HepG2 (cell line): ENCODE results near the gene SNAPIN. TPM values are rescaled to one million over a fixed set of nuclear protein-coding genes. Genes with fewer than 3 reads are reported as not detected.

Experiments used
- ELK4 ChIP-seq: sonication (generic); formaldehyde crosslinking; IDR thresholded peaks from 2 replicates; pipeline ENCODE4 v1.9.0; 2021; ENCODE audit warnings: missing genetic modification reagents, borderline replicate concordance
- IRF9 ChIP-seq: sonication (generic); formaldehyde crosslinking; IDR thresholded peaks from 2 replicates; pipeline ENCODE4 v1.8.0; 2022; ENCODE audit warnings: missing genetic modification reagents, mild to moderate bottlenecking, borderline replicate concordance
- JUN ChIP-seq: sonication (generic); formaldehyde crosslinking; IDR thresholded peaks from 2 replicates; pipeline ENCODE4 v1.4.0; 2020; ENCODE audit warnings: mild to moderate bottlenecking, missing genetic modification reagents
- KLF12 ChIP-seq: sonication (generic); formaldehyde crosslinking; IDR thresholded peaks from 2 replicates; pipeline ENCODE4 v1.4.0; 2020; ENCODE audit warnings: missing genetic modification reagents, borderline replicate concordance
- KLF16 ChIP-seq, 2 experiments: sonication (generic) in 1 of 2; formaldehyde crosslinking in 1 of 2; IDR thresholded peaks; 2 replicates each; pipeline versions ENCODE4 v1.6.1 to v1.8.0; 2016 to 2023; ENCODE audit warnings: missing genetic modification reagents in 2 of 2, missing compliant biosample characterization in 1 of 2
- NFE2L1 ChIP-seq: sonication (generic); formaldehyde crosslinking; IDR thresholded peaks from 2 replicates; pipeline ENCODE4 v1.4.0; 2020; ENCODE audit warnings: missing genetic modification reagents, mild to moderate bottlenecking, borderline replicate concordance
- PHF8 ChIP-seq: sonication (generic); formaldehyde crosslinking; IDR thresholded peaks from 2 replicates; pipeline ENCODE4 v1.5.0; 2020; ENCODE audit warnings: missing genetic modification reagents
- RELA ChIP-seq: sonication (generic); formaldehyde crosslinking; IDR thresholded peaks from 2 replicates; pipeline ENCODE4 v1.4.0; 2020; ENCODE audit warnings: missing genetic modification reagents
- SCMH1 ChIP-seq: sonication (generic); formaldehyde crosslinking; IDR thresholded peaks from 2 replicates; pipeline ENCODE4 v1.9.0; 2021; ENCODE audit warnings: missing genetic modification reagents, mild to moderate bottlenecking, borderline replicate concordance
- TRIM22 ChIP-seq: fragments of 450-650 bp; IDR thresholded peaks from 2 replicates; pipeline ENCODE4 v1.6.1; 2017
- U2AF2 ChIP-seq: fragments of 200-400 bp; formaldehyde crosslinking; IDR thresholded peaks from 2 replicates; pipeline ENCODE4 v1.6.1; 2017; ENCODE audit warnings: low read depth, mild to moderate bottlenecking, low read length
- ZC3H13 ChIP-seq: sonication (generic); formaldehyde crosslinking; IDR thresholded peaks from 2 replicates; pipeline ENCODE4 v1.8.1; 2023; ENCODE audit warnings: mild to moderate bottlenecking, missing genetic modification reagents, moderate library complexity
- ZFYVE20 ChIP-seq: sonication (generic); formaldehyde crosslinking; IDR thresholded peaks from 2 replicates; pipeline ENCODE4 v1.8.0; 2023; ENCODE audit warnings: low read depth, mild to moderate bottlenecking, moderate library complexity, missing genetic modification reagents, borderline replicate concordance
- ZNF121 ChIP-seq: sonication (generic); formaldehyde crosslinking; IDR thresholded peaks from 2 replicates; pipeline ENCODE4 v1.5.0; 2020; ENCODE audit warnings: mild to moderate bottlenecking, missing genetic modification reagents
- ZNF563 ChIP-seq: sonication (generic); formaldehyde crosslinking; IDR thresholded peaks from 2 replicates; pipeline ENCODE4 v1.8.0; 2022; ENCODE audit warnings: mild to moderate bottlenecking, moderate library complexity, missing genetic modification reagents
- ZNF609 ChIP-seq: sonication (generic); formaldehyde crosslinking; IDR thresholded peaks from 2 replicates; pipeline ENCODE4 v1.4.0; 2020; ENCODE audit warnings: mild to moderate bottlenecking, missing genetic modification reagents, borderline replicate concordance
- ZNF777 ChIP-seq: sonication (generic); formaldehyde crosslinking; IDR thresholded peaks from 2 replicates; pipeline ENCODE4 v1.4.0; 2020; ENCODE audit warnings: missing genetic modification reagents
- ZNF839 ChIP-seq: sonication (generic); formaldehyde crosslinking; IDR thresholded peaks from 2 replicates; pipeline ENCODE4 v1.4.0; 2020; ENCODE audit warnings: missing genetic modification reagents, mild to moderate bottlenecking, borderline replicate concordance
- polyA plus RNA-seq, 8 experiments: library from polyadenylated mRNA; depleted of rRNA in 3 of 8; stranded (reverse) in 7 of 8; unstranded in 1 of 8; fragments of >200 nt; fragmentation: Illumina TruSeq in 4 of 8; extraction: Trizol in 4 of 8; gene quantifications; 2 replicates each; pipeline versions ENCODE4 v1.2.1 to v1.2.3, GENCODE V29; 2011 to 2016; ENCODE audit warnings: low read depth in 4 of 8, missing spikeins in 1 of 8, mixed read lengths in 1 of 8; ENCODE audit not compliant: insufficient read depth in 1 of 8
- total RNA-seq, 5 experiments: library from RNA; depleted of rRNA; stranded (reverse); fragments of >200 nt; fragmentation: Illumina TruSeq; extraction: Trizol; gene quantifications; 2 replicates each; pipeline ENCODE4 v1.2.3, GENCODE V29; 2016; ENCODE audit warnings: low read depth in 1 of 5

The SNAPIN gene
- total and polyA plus RNA-seq, 2 of the 13 experiments (the other 11 are each of a cell fraction or from before 2014, with no cell fraction given): 23.9 to 25.7 TPM

GRCh38 chr1:153670859-153671627, 12.5 kb downstream of the SNAPIN start, which contains the start of gene ILF2 (continued):
- no peak for TF ChIP-seq ZNF563 (CRISPR knock-in tag)
- TF ChIP-seq JUN (CRISPR knock-in tag): no peak
- no peak for TF ChIP-seq KLF12 (CRISPR knock-in tag)
- no peak for TF ChIP-seq ZFYVE20 (CRISPR knock-in tag)
- TF ChIP-seq SCMH1: no peak
- peak; percentile 85 for TF ChIP-seq PHF8 (CRISPR knock-in tag)
- no peak for TF ChIP-seq ZNF839 (CRISPR knock-in tag)
- no peak for TF ChIP-seq U2AF2
- TF ChIP-seq NFE2L1 (CRISPR knock-in tag): no peak
- no peak for TF ChIP-seq ELK4 (CRISPR knock-in tag)
- TF ChIP-seq ZNF121: no peak; the same call in 1 of the 2 replicates
- peak in 1 of 2 experiments; percentile 38; a peak in 1 of 4 replicates for TF ChIP-seq KLF16 (CRISPR knock-in tag; IDR thresholded peaks at IDR 0.05)
- TF ChIP-seq IRF9: no peak
- no peak for TF ChIP-seq ZNF777 (CRISPR knock-in tag)
- no peak for TF ChIP-seq ZC3H13 (CRISPR knock-in tag)
- no peak for TF ChIP-seq ZNF609 (CRISPR knock-in tag)
- TF ChIP-seq TRIM22: no peak
- TF ChIP-seq RELA (CRISPR knock-in tag): no peak
